A673 (cell line): ENCODE results near the gene ATAT1. TPM values are rescaled to one million over a fixed set of nuclear protein-coding genes. Genes with fewer than 3 reads are reported as not detected.
A peak's percentile ranks its signal among the peaks of the same experiment; 100 is the strongest.
"Not testable (repeated sequence)": the region's sequence is repeated elsewhere in the genome, so short reads cannot be mapped to it uniquely, and the experiment has no call there.

Experiments used
- BruUV-seq: library from RNA; stranded (reverse); fragments of 400-500 nt; replicated peaks from 2 replicates; lab custom pipeline; 2021; lab: Mats Ljungman, UMichigan
- CTCF ChIA-PET: fragments of 300-600 bp; sonication (Branson Sonifier 250); formaldehyde crosslinking; loops from one replicate; lab custom pipeline; 2022; ENCODE audit warnings: antibody characterized with exemption; lab: Charles Lee
- POLR2A ChIA-PET: fragments of 300-600 bp; sonication (Branson Sonifier 250); formaldehyde crosslinking; loops from one replicate; lab custom pipeline; 2022; ENCODE audit warnings: antibody characterized with exemption; ENCODE audit not compliant: low non-redundant PET; lab: Charles Lee
- DNase-seq: peaks from one replicate; pipeline ENCODE4 v3.0.0-alpha.2; 2015; ENCODE audit warnings: low spot score
- H3K27ac ChIP-seq: fragments of 200-600 bp; sonication (generic); 2 replicates; pipeline ENCODE4 v1.5.1; 2016; ENCODE audit warnings: mixed run types, low read depth, mild to moderate bottlenecking, mixed read lengths, antibody characterized with exemption, low read length; ENCODE audit not compliant: poor library complexity, severe bottlenecking
- H3K27me3 ChIP-seq: fragments of 200-600 bp; sonication (generic); replicated peaks from 2 replicates; pipeline ENCODE4 v1.6.1; 2017; ENCODE audit warnings: mixed run types, low read depth, mild to moderate bottlenecking, mixed read lengths, antibody characterized with exemption, low read length; ENCODE audit not compliant: insufficient read depth, poor library complexity
- H3K36me3 ChIP-seq: fragments of 200-600 bp; sonication (generic); 2 replicates; pipeline ENCODE4 v1.6.1; 2016; ENCODE audit warnings: mixed run types, mild to moderate bottlenecking, mixed read lengths, antibody characterized with exemption, low read length; ENCODE audit not compliant: insufficient read depth, poor library complexity, severe bottlenecking
- H3K4me1 ChIP-seq: fragments of 200-600 bp; sonication (generic); 2 replicates; pipeline ENCODE4 v1.6.1; 2017; ENCODE audit warnings: mixed run types, mild to moderate bottlenecking, mixed read lengths, antibody characterized with exemption, low read length; ENCODE audit not compliant: insufficient read depth, poor library complexity, severe bottlenecking
- H3K4me3 ChIP-seq: fragments of 200-600 bp; sonication (generic); 2 replicates; pipeline ENCODE4 v1.5.1; 2016; ENCODE audit warnings: low read depth, mixed run types, mild to moderate bottlenecking, mixed read lengths, low read length; ENCODE audit not compliant: poor library complexity, severe bottlenecking
- H3K9me3 ChIP-seq: fragments of 200-600 bp; sonication (generic); 2 replicates; pipeline ENCODE4 v1.6.1; 2016; ENCODE audit warnings: mixed run types, low read depth, mild to moderate bottlenecking, mixed read lengths, antibody characterized with exemption, low read length; ENCODE audit not compliant: poor library complexity, severe bottlenecking
- EZH2 ChIP-seq: fragments of 200-600 bp; sonication (generic); IDR thresholded peaks from 2 replicates; pipeline ENCODE4 v1.6.1; 2017; ENCODE audit warnings: borderline replicate concordance, low read depth, mild to moderate bottlenecking, mixed read lengths, antibody characterized with exemption, low read length; ENCODE audit not compliant: poor library complexity, severe bottlenecking
- intact Hi-C: fragments of 100-400 bp; cut with micrococcal nuclease; formaldehyde crosslinking; loops from one replicate; pipeline ENCODE4 v1.10.0; 2022; ENCODE audit not compliant: unreplicated experiment
- total RNA-seq: library from RNA; stranded (reverse); gene quantifications from 2 replicates; pipeline ENCODE4 v1.2.3, GENCODE V29; 2021
- TF ChIP-seq, protein P1 (sequence below): fragments of 300-800, 200-600 bp; sonication (generic); conservative IDR thresholded peaks from 2 replicates; pipeline ENCODE4 v1.5.1; 2017; ENCODE audit warnings: low read depth, mild to moderate bottlenecking, antibody characterized with exemption, low read length, moderate library complexity, mixed read lengths

ATAT1 gene
- total RNA-seq, 1 experiment from 2014 or later, result 31.7 TPM

DNA sequence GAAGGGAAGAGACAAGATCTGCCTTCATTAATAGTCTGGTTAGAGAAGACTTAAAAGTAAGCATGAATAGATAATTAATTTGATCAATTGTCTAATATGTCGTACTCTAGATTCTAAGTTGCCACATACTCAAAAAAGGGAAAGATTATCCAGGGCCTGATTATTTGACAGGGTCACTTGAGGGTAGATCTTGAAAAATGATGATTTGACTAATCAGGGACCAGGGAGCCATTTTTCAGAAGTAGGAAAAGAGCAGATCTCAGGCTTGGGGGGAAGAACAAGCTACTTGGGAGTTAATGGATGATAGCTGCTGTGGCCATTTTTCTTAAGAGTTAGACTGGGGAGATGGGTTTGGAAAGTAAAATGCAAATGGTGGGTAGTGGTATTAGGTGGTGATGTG, 34.4 kb upstream of the ATAT1 start:
- H3K4me1 ChIP-seq, result no peaks in the 10 kb centered on the region
- peaks cover 58% of the 10 kb centered on the region for H3K36me3 ChIP-seq
- intact Hi-C loops, result no loop called here
- H3K4me3 ChIP-seq, result no peak overlapping the region
- no peak overlapping the region for H3K27ac ChIP-seq
- ChIA-PET CTCF (interaction anchor here (0.6 to 0.8 kb wide), 2 partner anchors 48 to 108 kb away, joined by 3 to 4 read pairs; no protein-coding TSS in a partner anchor), POLR2A (no interaction called here)
- BruUV-seq, result no TSS peak
- H3K27me3 ChIP-seq, result no peaks in the 10 kb centered on the region
- TF ChIP-seq, protein P1, sequence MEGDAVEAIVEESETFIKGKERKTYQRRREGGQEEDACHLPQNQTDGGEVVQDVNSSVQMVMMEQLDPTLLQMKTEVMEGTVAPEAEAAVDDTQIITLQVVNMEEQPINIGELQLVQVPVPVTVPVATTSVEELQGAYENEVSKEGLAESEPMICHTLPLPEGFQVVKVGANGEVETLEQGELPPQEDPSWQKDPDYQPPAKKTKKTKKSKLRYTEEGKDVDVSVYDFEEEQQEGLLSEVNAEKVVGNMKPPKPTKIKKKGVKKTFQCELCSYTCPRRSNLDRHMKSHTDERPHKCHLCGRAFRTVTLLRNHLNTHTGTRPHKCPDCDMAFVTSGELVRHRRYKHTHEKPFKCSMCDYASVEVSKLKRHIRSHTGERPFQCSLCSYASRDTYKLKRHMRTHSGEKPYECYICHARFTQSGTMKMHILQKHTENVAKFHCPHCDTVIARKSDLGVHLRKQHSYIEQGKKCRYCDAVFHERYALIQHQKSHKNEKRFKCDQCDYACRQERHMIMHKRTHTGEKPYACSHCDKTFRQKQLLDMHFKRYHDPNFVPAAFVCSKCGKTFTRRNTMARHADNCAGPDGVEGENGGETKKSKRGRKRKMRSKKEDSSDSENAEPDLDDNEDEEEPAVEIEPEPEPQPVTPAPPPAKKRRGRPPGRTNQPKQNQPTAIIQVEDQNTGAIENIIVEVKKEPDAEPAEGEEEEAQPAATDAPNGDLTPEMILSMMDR, result no peak
- TF ChIP-seq EZH2, result no peak
- H3K9me3 ChIP-seq, result no peaks in the 10 kb centered on the region
- no peak for DNase-seq

DNA sequence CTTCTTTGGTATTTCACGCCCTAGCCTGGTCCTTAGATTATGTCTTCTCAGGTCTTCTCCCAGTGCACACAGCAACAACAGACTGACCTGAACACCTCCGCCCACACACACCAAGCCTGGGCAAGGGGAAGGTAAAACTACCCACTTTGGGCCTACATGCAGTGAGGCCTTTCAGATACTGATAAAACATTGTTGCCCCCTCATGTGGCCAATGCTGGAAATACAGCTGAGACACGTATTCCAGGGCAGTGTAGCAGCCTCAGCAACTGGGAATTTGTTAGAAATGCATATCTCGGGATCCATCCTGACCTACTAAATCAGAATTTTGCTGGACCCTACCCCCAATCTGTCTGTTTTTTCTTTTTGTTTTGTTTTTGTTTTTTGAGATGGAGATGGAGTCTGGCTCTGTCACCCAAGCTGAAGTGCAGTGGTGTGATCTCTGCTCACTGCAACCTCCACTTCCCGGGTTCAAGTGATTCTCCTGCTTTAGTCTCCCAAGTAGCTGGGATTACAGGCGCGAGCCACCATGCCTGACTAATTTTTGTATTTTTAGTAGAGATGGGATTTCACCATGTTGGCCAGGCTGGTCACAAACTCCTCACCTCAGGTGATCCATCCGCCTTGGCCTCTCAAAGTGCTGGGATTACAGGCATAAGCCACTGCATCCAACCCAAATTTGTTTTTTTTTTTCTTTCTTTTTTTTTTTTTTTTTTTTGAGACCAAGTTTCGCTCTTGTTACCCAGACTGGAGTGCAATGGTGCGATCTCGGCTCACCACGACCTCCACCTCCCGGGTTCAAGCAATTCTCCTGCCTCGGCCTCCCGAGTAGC, 29.1 kb upstream of the ATAT1 start:
- BruUV-seq, H3K4me1 ChIP-seq, H3K27ac ChIP-seq, H3K9me3 ChIP-seq, H3K27me3 ChIP-seq, H3K4me3 ChIP-seq: not testable (repeated sequence)
- intact Hi-C loops, result loop anchor here (1.0 to 5.0 kb wide), 2 partner anchors 55 to 114 kb away; no protein-coding TSS in a partner anchor
- DNase-seq, result peak; percentile 88
- POLR2A ChIA-PET, result interaction anchor here (0.6 to 0.7 kb wide), 2 partner anchors 55 to 107 kb away, joined by 3 to 28 read pairs; no protein-coding TSS in a partner anchor
- TF ChIP-seq, protein P1, result peak; percentile 81
- H3K36me3 ChIP-seq, result peaks cover 44% of the 10 kb centered on the region
- CTCF ChIA-PET, result interaction anchor here (0.7 to 2.0 kb wide), 3 partner anchors 23 to 490 kb away, joined by 4 to 13 read pairs (median 8); no protein-coding TSS in a partner anchor

DNA sequence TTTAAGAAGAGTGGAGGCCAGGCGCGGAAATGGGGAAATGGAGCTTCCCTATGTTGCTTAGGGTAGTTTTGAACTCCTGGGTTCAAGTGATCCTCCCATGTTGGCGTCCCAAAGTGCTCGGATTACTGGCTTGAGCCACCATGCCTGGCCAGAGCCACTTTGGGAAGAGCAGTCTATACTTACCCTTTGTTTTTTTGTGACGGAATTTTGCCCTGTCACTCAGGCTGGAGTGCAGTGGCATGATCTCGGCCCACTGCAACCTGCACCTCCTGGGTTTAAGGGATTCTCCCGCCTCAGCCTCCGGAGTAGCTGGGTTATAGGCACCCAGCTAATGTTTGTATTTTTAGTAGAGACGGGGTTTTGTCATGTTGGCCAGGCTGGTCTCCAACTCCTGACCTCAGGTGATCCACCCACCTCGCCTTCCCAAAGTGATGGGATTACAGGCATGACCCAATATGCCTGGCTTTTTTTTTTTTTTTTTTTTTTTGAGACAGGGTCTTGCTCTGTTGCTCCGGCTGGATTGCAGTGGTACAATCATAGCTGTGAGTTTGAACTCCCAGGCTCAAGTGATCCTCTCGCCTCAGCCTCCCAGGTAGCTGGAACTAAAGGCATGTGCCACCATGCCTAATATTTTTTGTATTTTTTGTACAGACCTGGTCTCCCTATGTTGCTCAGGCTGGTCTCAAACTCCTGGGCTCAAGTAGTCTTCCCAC, 27.6 kb upstream of the ATAT1 start:
- Histone ChIP-seq H3K27me3 (no peaks in the 10 kb centered on the region), H3K9me3 (no peaks in the 10 kb centered on the region), H3K4me1 (no peaks in the 10 kb centered on the region), H3K4me3 (no peak overlapping the region), H3K36me3 (peaks cover 52% of the 10 kb centered on the region), H3K27ac (no peak overlapping the region)
- intact Hi-C loops, result loop anchor here (5.0 kb wide), 1 partner anchor 57 kb away; no protein-coding TSS in a partner anchor
- no TSS peak for BruUV-seq
- no peak for DNase-seq
- TF ChIP-seq EZH2, result no peak
- TF ChIP-seq, protein P1, result no peak
- POLR2A ChIA-PET, result interaction anchor here (0.6 kb wide), 3 partner anchors 29 to 241 kb away, joined by 3 to 5 read pairs (median 4); no protein-coding TSS in a partner anchor
- CTCF ChIA-PET, result interaction anchor here (0.7 to 1.3 kb wide), 2 partner anchors 53 to 117 kb away, joined by 3 to 4 read pairs; no protein-coding TSS in a partner anchor
